ENCODE measurements around the gene KANK4. TPM values are rescaled to one million over a fixed set of nuclear protein-coding genes. Genes with fewer than 3 reads are reported as not detected.

KANK4 gene
- total and polyA plus RNA-seq, 2 of the 8 experiments (the other 6 are each of a cell fraction or from before 2014, with no cell fraction given) = 0.22 to 0.26 TPM

DNA sequence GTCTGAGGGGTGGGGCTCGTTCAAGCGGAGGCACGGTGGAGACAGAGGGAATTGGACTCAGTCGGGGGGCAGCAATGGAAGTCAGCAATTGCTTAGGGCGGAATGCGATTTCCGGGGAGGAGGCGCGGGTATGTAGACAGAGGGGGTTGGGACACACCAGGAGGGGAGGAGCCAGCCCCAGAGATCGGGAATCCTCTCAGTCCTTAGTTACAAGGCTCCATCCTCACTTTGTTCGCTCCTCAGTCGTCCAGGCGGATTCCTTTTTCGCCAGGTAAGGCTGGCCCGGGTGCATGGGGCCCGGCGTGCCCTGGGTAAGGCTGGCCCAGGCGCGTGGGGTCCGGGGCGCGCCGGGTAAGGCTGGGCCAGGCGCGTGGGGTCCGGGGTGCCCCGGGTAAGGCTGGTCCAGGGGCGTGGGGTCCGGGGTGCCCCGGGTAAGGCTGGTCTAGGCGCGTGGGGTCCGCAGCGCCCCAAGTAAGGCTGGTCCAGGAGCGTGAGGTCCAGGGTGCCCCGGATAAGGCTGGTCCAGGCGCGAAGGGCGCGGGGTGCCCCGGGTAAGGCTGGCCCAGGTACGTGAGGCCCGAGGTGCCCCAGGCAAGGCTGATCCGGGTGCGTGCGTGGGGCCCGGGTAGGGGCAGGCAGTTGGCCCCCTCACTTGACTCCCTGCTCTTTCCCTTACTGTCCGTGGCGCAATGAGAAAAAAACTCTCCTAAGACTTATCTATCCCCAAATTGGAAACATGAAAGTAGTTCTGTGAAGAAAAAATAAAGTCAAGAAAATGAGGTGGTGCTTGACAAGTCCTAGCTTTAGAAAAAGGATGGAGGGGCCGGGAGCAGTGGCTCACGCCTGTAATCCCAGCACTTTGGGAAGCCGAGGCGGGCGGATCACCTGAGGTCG is 124.3 kb downstream of the KANK4 start, which contains the start of gene L1TD1 (continued):
- TF ChIP-seq CHD1 (IDR thresholded peaks at IDR 0.05; ENCODE audit: low read depth, low read length) (no peak; the same call in none of the 2 replicates), SP2 (IDR thresholded peaks at IDR 0.05; ENCODE audit: low read length) (no peak), PHF8 (conservative IDR thresholded peaks at IDR 0.05; ENCODE audit: low read depth, low read length) (peak; percentile 73), POLR2AphosphoS5 (IDR thresholded peaks at IDR 0.05; ENCODE audit: low read depth, low read length) (peak; percentile 98), CTCF (IDR thresholded peaks at IDR 0.05; ENCODE audit: control extremely low read depth in 1 of 3, insufficient read depth in 1 of 3, low read depth in 1 of 3, low read length in 3 of 3) (no peak), SIRT6 (IDR thresholded peaks at IDR 0.05; ENCODE audit: low read length) (no peak), TBP (IDR thresholded peaks at IDR 0.05; ENCODE audit: low read depth, low read length) (peak; percentile 95), BCL11A (IDR thresholded peaks at IDR 0.05; ENCODE audit: low read depth in 2 of 2, low read length in 2 of 2) (no peak), SUZ12 (IDR thresholded peaks at IDR 0.05; ENCODE audit: low read length) (no peak), POLR2A (IDR thresholded peaks at IDR 0.05; ENCODE audit: control extremely low read depth in 1 of 2, low read depth in 2 of 2, low read length in 2 of 2) (peak; percentile 77 to 96), CBX5 (IDR thresholded peaks at IDR 0.05; ENCODE audit: low read depth, low read length) (no peak), KDM4A (IDR thresholded peaks at IDR 0.05; ENCODE audit: low read depth, low read length, severe bottlenecking) (no peak), CTBP2 (IDR thresholded peaks at IDR 0.05; ENCODE audit: borderline replicate concordance, insufficient read depth, insufficient read length, low read length) (no peak), SRF (IDR thresholded peaks at IDR 0.05; ENCODE audit: low read depth, low read length) (0 out of 2 replicates have a peak, but pooled peaks have one; percentile 12), ZNF274 (IDR thresholded peaks at IDR 0.05; ENCODE audit: borderline replicate concordance, extremely low read depth, low read length) (no peak), FOSL1 (IDR thresholded peaks at IDR 0.05; ENCODE audit: insufficient read depth, low read depth, low read length) (no peak), GABPA (IDR thresholded peaks at IDR 0.05; ENCODE audit: borderline replicate concordance, insufficient read depth, low read length) (no peak), RFX5 (IDR thresholded peaks at IDR 0.05; ENCODE audit: borderline replicate concordance, low read depth, low read length) (no peak), SIX5 (IDR thresholded peaks at IDR 0.05; ENCODE audit: low read depth, low read length) (no peak)
- TF ChIP-seq, protein P1, sequence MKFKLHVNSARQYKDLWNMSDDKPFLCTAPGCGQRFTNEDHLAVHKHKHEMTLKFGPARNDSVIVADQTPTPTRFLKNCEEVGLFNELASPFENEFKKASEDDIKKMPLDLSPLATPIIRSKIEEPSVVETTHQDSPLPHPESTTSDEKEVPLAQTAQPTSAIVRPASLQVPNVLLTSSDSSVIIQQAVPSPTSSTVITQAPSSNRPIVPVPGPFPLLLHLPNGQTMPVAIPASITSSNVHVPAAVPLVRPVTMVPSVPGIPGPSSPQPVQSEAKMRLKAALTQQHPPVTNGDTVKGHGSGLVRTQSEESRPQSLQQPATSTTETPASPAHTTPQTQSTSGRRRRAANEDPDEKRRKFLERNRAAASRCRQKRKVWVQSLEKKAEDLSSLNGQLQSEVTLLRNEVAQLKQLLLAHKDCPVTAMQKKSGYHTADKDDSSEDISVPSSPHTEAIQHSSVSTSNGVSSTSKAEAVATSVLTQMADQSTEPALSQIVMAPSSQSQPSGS (IDR thresholded peaks at IDR 0.05; ENCODE audit: low read length) = 0 out of 2 replicates have a peak, but pooled peaks have one; percentile 14

All from H1 (cell line).